Measurements from ENCODE around the gene RBM19.
A peak's percentile ranks its signal among the peaks of the same experiment; 100 is the strongest.

RBM19 gene

DNA sequence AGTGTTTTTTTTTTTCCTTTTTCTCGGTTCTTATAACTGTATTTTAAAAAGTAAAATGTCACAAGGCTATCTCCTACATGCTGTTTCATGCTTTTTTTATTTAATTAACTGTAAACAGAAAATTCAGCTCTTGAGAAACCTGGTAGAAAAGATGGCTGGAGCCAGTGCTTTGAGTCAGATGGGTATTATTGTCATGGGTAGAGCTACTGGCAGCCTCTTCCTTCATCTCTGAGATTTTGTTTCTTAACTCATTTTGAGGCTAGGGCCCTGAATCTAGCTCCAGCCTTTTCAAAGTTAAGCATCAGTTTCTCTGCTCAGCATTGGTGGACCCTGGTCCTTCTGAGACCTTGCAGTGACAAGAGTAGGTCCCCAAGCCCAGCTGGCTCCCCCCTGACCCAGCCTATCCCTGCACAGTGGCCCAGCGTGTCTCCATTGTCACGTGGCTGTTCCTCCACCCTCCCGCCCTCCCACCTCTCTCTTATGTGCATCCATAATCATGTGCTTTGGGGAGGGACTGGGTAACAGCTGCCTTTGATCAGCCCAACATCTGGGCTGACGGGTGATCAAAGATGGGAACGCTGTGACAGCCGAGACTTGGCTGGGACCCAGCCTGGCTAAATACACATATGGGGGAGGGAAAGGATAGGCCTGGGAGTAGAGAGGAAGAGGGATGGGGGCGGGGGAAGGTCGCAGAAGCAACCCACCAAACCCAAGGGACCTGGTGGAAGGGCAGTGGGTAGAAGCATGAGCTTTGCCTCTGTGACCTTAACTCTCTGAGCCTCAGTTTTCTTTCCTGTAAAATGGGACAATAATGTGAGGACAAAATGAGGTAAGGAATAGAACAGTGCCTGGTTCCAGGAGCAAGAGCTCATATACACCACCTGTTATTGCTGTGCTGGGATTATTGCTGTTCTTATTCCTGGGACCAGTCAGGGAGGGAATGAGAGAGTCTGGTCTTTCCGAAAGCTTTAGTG, 24.4 kb upstream of the RBM19 start:
- DNase-seq (ENCODE audit: low spot score), result no peak

DNA sequence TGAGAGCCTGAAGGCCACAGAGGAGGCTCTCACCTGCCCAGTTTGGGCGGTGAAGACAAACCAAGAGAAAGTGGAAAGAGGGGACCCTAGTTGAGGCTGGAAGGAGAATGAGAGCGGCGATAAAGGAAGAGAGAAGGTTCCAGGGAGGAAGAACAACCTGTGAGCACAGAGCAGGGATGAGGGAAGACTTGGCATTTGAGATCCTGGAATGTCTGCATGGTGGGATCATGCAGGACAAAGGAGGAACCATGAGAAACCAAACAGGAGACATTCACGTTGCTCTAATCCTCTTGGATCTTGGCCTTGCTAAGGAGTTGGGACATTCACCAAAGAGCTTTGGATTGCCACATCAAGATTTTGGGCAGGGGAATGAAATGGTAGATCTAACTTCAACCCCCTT, 22.9 kb upstream of the RBM19 start:
- no peak for DNase-seq (ENCODE audit: low spot score)

DNA sequence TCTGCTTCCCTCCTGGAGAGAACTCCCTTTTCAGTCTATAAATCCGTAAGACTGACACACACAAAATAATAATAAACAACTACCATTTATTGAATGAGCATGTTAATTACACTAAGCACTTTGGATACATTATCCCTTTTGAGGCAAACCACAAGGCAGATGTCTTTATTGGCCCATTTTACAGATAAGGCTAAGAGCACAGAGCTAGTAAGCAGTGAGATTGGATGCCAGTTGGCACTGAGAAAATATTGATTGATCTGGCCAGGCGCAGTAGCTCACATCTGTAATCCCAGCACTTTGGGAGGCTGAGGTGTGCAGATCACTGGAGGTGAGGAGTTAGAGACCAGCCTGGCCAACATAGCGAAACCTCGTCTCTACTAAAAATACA, 21.9 kb upstream of the RBM19 start:
- no peak for DNase-seq (ENCODE audit: low spot score)

DNA sequence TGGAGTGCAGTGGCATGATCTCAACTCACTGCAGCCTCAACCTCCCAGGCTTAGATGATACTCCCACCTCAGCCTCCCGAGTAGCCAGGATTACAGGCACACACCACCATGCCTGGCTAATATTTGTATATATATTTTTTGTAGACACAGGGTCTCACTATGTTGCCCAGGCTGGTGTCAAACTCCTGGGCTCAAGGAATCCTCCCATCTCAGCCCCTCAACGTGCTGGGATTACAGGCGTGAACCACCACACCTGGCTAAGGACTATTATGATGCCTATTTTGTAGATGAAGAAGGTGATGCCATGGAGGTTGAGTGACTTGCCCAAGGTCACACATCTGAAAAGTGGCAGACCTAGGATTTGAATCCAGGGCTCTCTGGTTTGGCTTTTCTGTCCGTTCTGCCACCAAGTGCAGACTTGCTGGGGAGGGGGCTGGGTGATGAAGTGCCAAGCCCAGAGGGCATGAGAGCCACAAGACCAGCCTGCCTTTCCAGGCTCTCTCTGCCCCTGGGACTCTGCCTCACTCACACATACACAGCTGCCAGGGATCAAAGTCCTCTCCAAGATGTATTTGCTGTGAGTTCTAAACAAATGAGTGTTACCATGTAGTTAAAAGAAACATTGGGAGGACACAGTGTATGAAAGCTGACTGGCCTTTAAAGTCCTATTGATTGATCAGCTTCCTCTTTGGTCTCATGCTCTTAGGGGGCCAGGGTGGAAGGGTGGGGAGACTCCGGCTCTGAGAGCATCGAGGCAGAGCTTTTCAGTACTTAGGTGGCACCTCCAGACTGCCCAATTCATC, 21.3 kb upstream of the RBM19 start:
- no peak for DNase-seq (ENCODE audit: low spot score)

DNA sequence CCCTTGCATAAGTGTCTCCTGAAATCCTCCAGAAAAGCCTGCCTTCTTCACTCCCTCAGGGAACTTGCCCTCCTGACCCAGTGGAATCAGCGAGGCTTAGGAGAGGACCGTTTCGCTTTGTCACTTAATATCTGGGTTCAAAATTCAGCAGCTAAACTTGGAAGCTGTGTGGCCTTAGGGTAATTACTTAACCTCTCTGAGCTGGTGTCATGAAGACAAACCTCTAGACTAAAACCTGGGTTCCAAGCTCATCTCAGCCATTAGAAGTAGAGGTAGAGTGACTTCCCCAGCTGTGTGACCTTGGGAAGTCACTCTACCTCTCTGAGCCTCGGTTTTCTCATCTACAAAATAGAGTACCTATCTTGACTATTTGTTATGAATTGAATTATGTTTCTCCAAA, 18.3 kb upstream of the RBM19 start:
- no peak for DNase-seq (ENCODE audit: low spot score)

DNA sequence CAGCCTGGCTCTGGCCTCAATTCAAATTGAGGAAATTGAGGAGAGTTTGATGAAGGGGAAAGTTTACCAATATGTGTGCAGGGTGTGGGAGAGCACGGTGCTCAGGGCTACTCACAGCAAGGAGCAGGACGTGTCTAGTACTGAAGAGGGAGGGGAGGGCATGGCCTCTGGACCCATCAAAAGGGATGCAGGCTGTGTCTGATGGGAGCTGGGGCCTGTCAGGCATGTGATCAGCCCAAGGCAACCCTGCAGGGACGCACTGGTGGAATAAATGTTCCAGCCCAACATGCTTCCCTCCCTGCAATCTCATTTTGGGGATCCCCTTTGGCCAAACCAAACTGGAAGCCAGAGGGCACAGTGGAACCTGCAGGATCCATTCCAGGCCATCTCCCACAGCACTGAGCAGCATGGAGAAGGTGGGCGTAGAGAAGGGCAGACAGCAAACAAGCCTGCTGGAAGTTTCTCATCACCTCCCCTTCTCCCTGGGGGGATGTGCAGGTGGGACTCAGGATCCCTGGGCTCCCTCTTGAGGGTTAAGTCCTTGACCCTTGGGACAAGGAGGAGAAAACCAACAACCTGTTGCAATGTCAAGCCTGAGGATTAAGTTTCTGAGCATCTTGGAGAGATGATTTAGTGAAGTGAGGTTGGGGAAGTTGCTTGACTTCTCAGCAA, 17.8 kb upstream of the RBM19 start:
- DNase-seq (ENCODE audit: low spot score), result no peak

DNA sequence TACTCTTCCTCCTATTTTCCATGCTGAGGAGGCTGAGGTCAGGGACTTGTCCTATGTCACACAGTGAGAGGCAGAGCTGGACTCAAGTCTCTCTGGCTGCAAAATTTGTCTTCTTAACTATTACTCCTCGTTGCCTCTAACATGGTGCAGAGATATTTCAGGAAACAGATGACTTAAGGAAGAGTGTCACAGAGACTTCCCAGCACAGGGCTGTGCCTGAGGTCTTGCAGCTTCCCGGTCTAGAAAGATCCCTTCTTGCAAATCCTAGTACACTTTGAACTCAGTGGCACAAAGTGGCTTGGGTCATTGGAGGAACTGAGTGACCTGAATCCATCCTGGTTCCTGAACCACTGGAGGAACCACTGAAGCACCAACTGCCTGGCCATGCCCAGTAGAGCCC, 17.1 kb upstream of the RBM19 start:
- DNase-seq (ENCODE audit: low spot score), result no peak

DNA sequence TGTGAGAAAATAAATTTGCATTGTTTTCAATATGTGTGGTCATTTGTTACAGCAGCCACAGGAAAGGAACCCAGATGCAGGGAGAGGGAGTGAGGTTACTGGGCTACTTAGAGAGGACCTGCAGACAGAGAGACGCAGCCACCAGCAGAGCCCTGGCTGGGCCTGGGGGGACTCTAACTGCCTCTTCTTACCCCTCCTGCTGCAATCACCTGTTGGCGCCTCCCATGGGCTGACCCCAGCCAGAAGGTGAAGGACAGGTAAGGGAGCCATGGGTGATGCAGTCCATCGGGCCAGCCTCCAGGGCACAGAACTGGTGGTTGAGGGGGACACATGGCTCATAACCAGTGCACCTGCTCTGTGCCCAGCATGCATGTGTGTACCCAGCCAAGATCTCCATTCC, 15.8 kb upstream of the RBM19 start:
- DNase-seq (ENCODE audit: low spot score), result no peak

DNA sequence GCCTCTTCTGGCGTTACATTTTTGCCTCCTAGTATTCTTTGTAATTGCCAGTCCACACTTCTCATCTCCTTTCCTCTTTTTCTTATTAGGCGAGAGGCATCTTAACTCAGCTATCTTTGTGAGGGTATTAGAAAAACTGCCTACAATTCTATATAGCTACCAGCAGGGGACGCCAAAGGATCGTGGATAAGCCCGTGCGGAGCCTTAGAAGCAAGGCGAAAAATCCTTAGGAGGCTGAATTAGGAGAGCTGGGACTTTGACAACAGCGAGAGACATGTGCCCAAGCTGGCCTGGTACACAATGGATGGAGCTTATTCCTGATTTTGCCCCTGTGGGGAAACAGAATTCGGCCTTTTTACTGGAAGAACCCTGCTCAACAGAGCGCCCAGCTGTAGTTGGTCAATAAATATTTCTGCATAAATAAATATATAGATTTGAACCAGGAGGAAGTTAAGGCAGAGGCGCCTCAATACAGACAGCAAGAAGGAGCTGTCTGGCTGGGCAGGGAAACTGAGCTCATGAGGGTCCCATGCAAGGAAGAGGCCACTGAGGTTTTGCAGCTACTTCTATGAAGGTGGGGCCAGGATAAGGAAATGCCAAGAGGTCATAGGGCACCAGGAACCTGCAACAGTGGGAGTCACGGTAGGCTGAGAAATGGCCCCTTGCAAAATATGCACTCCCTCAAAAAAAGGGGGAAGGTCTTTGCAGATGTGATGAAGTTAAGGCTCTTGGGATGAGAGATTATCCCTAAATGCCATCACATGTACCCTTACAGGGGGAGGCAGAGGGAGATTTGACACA, 14.6 kb upstream of the RBM19 start:
- peak; percentile 15 for DNase-seq (ENCODE audit: low spot score)

DNA sequence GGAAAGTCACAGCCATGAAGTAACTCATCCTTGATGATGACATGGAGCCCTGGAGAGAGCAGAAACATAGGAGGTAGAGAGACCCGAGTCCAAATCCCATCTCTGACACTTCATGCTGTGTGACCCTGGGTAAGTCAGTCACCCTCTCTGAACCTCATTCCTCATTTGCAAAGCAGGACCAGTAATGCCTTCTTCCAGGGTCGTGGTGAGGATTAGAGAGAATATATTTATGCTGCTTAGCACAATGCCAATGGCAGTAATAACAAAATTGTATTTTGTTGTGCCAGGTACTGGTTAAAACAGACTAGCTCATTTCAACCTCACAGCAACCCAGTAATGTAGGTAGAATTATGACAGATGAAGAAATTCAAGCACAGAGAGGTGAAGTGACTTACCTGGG, 13.9 kb upstream of the RBM19 start:
- DNase-seq (ENCODE audit: low spot score), result no peak

DNA sequence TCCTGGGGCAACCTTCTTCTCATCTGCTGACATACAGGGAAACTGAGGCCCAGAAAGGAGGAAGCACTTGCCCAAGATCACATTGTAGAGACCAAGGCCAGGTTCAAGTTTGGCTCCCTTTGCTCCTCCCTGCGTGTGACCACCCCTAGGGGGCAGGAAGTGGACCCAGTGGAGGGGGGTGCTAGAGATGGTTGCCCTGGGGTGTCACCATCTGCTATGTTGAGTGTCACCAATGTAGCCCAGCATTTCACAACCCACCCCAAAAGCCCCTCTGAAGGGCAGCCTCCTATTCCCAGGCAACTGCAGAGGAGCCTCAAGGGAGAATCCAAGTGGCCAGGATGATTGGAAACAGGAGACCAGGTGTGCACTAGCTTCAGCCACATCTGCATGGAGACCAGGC, 12.0 kb upstream of the RBM19 start:
- no peak for DNase-seq (ENCODE audit: low spot score)

DNA sequence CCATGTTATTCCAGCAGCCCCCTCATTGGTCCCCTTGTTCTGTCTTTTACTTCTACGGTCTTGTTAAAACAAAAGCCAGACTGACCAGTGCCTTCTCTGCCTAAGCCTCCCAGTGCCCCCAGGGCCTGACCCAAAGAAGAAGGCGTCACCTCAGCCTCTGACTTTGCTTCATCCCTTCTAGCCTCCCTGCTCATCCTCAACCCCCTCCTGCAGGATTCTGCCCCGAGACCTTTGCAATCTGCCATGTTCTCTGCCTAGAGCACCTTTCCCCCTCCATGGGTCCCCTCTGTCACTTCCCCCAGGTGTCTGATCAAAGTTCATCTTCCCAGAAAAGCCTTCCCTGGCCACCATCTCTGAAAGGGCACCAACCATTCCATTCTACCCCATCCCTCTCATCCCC, 7.9 kb upstream of the RBM19 start:
- DNase-seq (ENCODE audit: low spot score), result no peak

DNA sequence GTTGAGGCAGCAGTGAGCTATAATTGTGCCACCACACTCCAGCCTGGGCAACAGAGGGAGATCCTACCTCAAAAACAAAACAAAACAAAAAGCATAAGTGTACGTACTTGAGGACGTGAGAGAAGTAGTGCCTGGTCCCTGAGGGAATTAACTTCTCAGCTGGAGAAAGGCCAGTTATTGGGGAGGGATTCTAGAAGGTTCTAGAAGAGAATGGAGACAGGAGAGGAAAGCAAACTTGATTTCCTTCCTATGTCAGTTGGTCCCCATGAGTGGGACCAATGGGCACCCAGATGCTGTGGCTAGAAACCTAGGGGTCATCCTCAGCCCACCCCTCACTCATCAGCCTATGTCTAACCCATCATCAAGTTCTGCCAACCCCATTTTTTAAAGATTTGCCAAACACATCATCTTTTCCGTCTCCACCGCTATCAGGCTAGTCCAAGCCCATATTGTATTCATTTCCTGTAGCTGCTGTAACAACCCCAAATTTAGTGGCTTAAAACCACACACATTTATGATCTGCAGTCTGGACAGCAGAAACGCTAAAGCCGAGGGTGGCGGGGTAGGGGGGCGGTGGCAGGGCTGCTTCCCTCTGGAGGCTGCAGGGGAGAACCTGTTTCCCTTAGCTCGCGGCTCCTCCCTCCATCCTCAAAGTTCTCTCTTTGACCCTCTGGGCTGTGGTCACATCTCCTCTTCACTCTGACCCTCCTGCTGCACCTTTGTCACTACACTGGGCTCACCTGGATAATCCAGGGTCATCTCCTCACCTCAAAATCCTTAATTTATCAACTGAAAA, 7.2 kb upstream of the RBM19 start:
- DNase-seq (ENCODE audit: low spot score), result no peak

DNA sequence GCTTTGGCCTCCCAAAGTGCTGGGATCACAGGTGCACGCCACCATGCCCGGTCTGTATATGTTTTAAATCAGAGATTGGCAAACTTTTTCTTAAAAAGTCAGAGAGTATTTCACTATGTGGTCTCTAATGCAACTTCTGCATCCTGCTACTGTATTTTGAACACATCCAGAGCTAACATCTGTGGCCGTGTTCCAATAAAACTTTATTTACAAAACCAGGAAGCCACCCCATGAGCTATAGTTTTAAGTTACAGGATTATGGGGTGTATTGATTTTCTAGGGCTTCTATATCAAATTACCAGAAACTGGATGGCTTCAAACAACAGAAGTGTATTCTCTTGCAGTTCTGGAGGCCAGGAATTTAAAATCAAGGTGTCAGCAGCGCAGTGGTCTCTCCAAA, 5.3 kb upstream of the RBM19 start:
- DNase-seq (ENCODE audit: low spot score), result no peak

DNA sequence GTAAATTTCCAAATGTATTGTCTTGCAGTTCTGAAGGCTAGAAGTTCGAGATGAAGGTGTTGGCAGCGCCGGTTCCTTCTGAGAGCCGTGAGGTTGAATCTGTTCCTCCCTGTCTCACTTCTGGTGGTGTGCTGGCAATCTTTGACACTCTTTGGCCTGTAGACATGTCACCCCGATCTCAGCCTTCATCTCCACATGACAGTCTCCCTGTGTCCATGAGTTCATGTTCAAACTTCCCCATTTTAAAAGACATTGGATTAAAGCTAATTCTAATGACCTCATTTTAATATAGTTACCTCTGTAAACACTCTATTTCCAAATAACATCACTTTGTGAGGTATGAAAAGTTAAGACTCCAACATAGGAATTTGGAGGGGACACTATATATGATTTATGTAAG, 4.1 kb upstream of the RBM19 start:
- no peak for DNase-seq (ENCODE audit: low spot score)

DNA sequence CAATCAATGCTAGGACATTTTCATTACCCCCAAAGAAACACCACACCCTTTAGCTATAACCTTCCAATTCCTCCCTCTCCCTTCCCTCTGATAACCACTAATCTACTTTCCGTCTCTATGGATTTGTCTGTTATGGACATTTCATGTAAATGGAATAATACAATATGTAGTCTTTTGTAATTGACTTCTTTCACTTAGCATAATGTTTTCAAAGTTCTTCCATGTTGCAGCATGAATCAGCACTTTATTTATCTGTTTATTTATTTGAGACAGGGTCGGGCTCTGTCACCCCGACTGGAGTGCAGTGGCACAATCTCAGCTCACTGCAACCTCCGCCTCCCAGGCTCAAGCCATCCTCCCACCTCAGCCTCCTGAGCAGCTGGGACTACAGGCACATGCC, 1.2 kb upstream of the RBM19 start:
- DNase-seq (ENCODE audit: low spot score), result no peak

DNA sequence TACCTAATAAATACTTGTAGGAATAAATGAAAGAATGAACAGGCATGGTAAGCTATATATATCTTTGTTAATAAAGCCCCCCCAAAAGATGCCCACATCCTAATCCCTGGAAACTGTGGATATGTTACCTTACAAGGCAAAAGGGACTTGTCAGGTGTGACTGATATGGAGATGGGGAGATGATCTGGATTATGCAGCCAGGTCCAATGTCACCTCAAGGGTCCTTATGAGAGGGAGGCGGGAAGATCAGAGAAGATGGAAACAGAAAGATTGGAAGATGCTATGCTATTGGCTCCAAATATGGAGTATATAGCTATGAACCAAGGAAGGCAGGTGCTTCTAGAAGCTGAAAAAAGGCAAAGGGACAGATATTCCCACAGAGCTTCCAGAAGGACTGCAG, 3.4 kb downstream of the RBM19 start:
- no peak for DNase-seq (ENCODE audit: low spot score)

DNA sequence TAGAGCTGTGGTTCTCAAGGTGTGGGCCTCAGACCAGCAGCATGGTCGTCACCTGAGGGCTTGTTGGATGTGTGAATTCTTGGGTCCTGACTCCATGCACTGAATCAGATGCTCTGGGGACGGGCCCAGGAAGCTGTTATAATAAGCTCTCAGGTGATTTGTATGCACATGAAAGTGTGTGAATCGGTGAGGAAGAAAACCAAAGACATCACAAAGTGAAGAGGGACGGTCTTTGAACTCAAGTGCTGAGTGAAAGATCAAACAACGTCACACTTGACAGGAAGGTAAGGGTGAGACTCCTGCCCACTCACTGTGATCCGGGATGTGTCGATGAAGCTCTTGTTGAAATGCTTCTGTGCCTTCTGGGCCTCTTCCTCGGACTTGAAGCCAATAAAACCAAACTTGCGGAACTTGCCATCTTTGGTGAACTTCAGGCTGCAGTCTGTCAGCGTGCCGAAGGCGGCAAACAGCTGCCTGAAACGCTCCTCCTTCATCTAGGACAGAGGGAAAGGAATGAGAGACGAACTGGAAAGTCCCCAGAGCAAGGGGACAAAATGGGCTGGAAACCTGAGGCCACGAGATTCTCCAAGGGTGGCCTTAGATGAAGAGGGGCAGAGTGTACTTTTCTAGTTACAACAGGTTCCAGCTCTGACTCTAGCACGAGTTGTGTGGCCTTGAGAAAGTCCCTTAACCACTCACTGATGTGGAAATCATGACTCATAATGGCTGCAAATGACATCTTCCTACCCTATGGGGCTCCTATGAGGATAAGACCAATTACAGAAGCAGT, 4.0 kb downstream of the RBM19 start:
- DNase-seq (ENCODE audit: low spot score), result peak; percentile 7

DNA sequence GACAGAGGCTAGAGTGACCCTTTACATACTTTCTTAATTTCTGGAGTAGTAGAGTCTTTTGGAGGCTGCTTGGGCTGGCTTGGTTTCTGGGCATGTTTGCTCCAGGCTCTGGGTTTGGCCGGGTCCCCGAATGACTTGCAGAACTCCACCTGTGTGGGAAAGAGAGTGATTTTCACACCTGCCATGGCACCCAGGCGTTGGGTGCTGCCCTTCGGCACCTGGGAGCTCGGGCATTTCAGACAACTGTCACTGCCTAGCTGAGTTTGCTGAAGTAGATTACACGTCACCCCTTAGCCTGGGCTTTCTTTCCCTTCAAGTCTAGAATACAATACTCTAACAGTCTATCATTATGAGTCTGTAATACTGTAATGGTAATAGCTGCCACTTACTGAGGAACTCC, 6.1 kb downstream of the RBM19 start:
- DNase-seq (ENCODE audit: low spot score), result no peak

DNA sequence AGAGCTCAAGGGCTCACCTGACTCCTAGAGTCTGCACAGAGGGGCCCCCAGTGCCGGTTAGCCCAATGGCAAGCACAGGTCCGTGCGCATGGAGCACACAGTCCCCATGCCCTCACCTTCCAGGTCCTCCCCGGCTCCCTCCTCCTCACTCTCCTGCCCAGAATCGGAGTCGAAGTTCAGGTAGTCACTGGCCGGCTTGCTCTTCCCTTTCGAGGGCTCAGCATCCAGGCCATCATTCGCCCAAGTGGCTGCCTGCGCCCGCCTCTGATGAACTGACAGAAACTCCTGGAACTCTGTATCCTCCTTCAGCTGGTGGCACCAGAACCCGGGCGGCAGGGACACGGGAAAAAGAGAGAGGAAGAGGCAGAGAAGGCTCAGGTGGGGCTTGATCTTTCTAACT, 7.0 kb downstream of the RBM19 start:
- no peak for DNase-seq (ENCODE audit: low spot score)
